Body of pancreas (tissue), 4 donors: ENCODE measurements around the gene TEDDM1. TPM values are rescaled to one million over a fixed set of nuclear protein-coding genes. Genes with fewer than 3 reads are reported as not detected.

ENCODE experiments used
- ATAC-seq: fragments of 150-250 bp; one replicate; pipeline ENCODE4 v1.9.1; 2016
- DNase-seq, 4 donors: peaks; one replicate each; pipeline ENCODE4 v3.0.0-alpha.2; 2019
- H3K27ac ChIP-seq, 4 donors: fragments of 200-600 bp; sonication (generic); 1 replicate in 3 of 4; 2 replicates in 1 of 4; pipeline versions ENCODE4 v1.5.1 to v1.6.1; 2016 to 2019; ENCODE audit warnings: mild to moderate bottlenecking in 1 of 4, mixed read lengths in 1 of 4, moderate library complexity in 1 of 4
- H3K27me3 ChIP-seq, 2 donors: fragments of 200-600 bp; sonication (generic); one replicate each; pipeline ENCODE4 v1.6.0; 2016; ENCODE audit warnings: mild to moderate bottlenecking in 1 of 2
- H3K36me3 ChIP-seq, 2 donors: fragments of 200-600 bp; sonication (generic); replicated peaks in 1 of 2; 2 replicates each; pipeline ENCODE4 v1.5.1; 2016; ENCODE audit warnings: low read depth in 2 of 2; ENCODE audit not compliant: insufficient read depth in 1 of 2
- H3K4me1 ChIP-seq: fragments of 200-600 bp; sonication (generic); one replicate; pipeline ENCODE4 v1.6.0; 2016
- H3K4me3 ChIP-seq, 2 donors: fragments of 200-600 bp; sonication (generic); 1 replicate in 1 of 2; 2 replicates in 1 of 2; pipeline ENCODE4 v1.5.1; 2016 to 2019
- H3K9me3 ChIP-seq, 3 donors: fragments of 200-600 bp; sonication (generic); 1 replicate in 2 of 3; 2 replicates in 1 of 3; pipeline ENCODE4 v1.5.1; 2016
- CTCF ChIP-seq, 7 experiments: fragments of 450-650 bp in 4 of 7; fragments of 200-600 bp in 3 of 7; sonication (generic) in 3 of 7; IDR thresholded peaks; one replicate each; pipeline ENCODE4 v1.5.1; 2016 to 2019; ENCODE audit warnings: antibody characterized with exemption in 7 of 7
- POLR2A ChIP-seq, 3 donors: fragments of 450-650 bp; IDR thresholded peaks; one replicate each; pipeline ENCODE4 v1.6.1; 2016; ENCODE audit warnings: antibody characterized with exemption in 3 of 3, mild to moderate bottlenecking in 2 of 3
- WGBS, 2 donors: methylation state at CpG; one replicate each; pipeline ENCODE4 v1.1.5; 2017; 5-methylcytosine and 5-hydroxymethylcytosine counted together
- intact Hi-C: fragments of 100-400 bp; cut with DNase I; formaldehyde crosslinking; loops from one replicate; pipeline ENCODE4 v1.15.1; 2023
- total RNA-seq, 2 donors: library from RNA; depleted of rRNA; stranded (reverse); fragments of >200 nt; gene quantifications; one replicate each; pipeline ENCODE4 v1.1.0, GENCODE V29; 2016

TEDDM1 gene
- total RNA-seq, 2 donors from 2014 or later = not detected

GRCh38 chr1:182368903-182369302, 31.6 kb downstream of the TEDDM1 start:
- WGBS, 2 donors = 73 to 84% methylated on average over 4 of the region's 4 CpGs
- no peak overlapping the region for H3K27ac ChIP-seq

GRCh38 chr1:182368358-182368757, 32.1 kb downstream of the TEDDM1 start:
- Histone ChIP-seq H3K27ac (no peak overlapping the region), H3K9me3 (no peaks in the 10 kb centered on the region), H3K4me1 (no peaks in the 10 kb centered on the region), H3K27me3 (no peaks in the 10 kb centered on the region), H3K36me3 (no peaks in the 10 kb centered on the region), H3K4me3 (no peak overlapping the region)
- intact Hi-C loops = no loop called here
- no peak for DNase-seq
- no peak for ATAC-seq
- TF ChIP-seq POLR2A (IDR thresholded peaks at IDR 0.05) = no peak
- no peak for TF ChIP-seq CTCF (IDR thresholded peaks at IDR 0.05)
- 65 to 66% methylated on average over 4 of the region's 4 CpGs for WGBS, 2 donors

More at GRCh38 chr1:182368903-182369302, 31.6 kb downstream of the TEDDM1 start:
- Histone ChIP-seq H3K4me1 (no peaks in the 10 kb centered on the region), H3K9me3 (no peaks in the 10 kb centered on the region), H3K4me3 (no peak overlapping the region), H3K36me3 (no peaks in the 10 kb centered on the region), H3K27me3 (no peaks in the 10 kb centered on the region)
- intact Hi-C loops = no loop called here
- DNase-seq (no peak), ATAC-seq (no peak)
- TF ChIP-seq CTCF (IDR thresholded peaks at IDR 0.05) (no peak), POLR2A (IDR thresholded peaks at IDR 0.05) (no peak)

- Histone ChIP-seq H3K4me1 (no peaks in the 10 kb centered on the region), H3K36me3 (no peaks in the 10 kb centered on the region), H3K27me3 (no peaks in the 10 kb centered on the region), H3K27ac (no peak overlapping the region), H3K4me3 (no peak overlapping the region), H3K9me3 (no peaks in the 10 kb centered on the region)
- intact Hi-C loops = no loop called here
- TF ChIP-seq CTCF (IDR thresholded peaks at IDR 0.05) = no peak
- TF ChIP-seq POLR2A (IDR thresholded peaks at IDR 0.05) = no peak
- DNase-seq (no peak), ATAC-seq (no peak)
- WGBS, 2 donors = 61 to 75% methylated on average over 2 of the region's 2 CpGs
Observed at GRCh38 chr1:182367926-182368325, 32.5 kb downstream of the TEDDM1 start.

- WGBS, 2 donors = 91 to 97% methylated on average over 2 of the region's 2 CpGs
- Histone ChIP-seq H3K36me3 (no peaks in the 10 kb centered on the region), H3K27me3 (no peaks in the 10 kb centered on the region), H3K4me1 (no peaks in the 10 kb centered on the region), H3K4me3 (no peak overlapping the region), H3K9me3 (no peaks in the 10 kb centered on the region), H3K27ac (no peak overlapping the region)
- DNase-seq = no peak
- ATAC-seq = no peak
- TF ChIP-seq POLR2A (IDR thresholded peaks at IDR 0.05) (no peak), CTCF (IDR thresholded peaks at IDR 0.05) (no peak)
- intact Hi-C loops = no loop called here
Observed at GRCh38 chr1:182366596-182366995, 33.9 kb downstream of the TEDDM1 start.

- Histone ChIP-seq H3K9me3 (no peaks in the 10 kb centered on the region), H3K36me3 (no peaks in the 10 kb centered on the region), H3K27ac (no peak overlapping the region), H3K27me3 (no peaks in the 10 kb centered on the region), H3K4me3 (no peak overlapping the region), H3K4me1 (no peaks in the 10 kb centered on the region)
- 64 to 68% methylated on average over 7 of the region's 7 CpGs for WGBS, 2 donors
- ATAC-seq (no peak), DNase-seq (no peak)
- TF ChIP-seq POLR2A (IDR thresholded peaks at IDR 0.05) = no peak
- no peak for TF ChIP-seq CTCF (IDR thresholded peaks at IDR 0.05)
- intact Hi-C loops = no loop called here
Observed at GRCh38 chr1:182359645-182360044, 40.8 kb downstream of the TEDDM1 start.
